KMS-11 (cell line): Measurements from ENCODE around the gene ETHE1.
"Not testable (repeated sequence)": the region's sequence is repeated elsewhere in the genome, so short reads cannot be mapped to it uniquely, and the experiment has no call there.

Experiments
- H2AFZ ChIP-seq: fragments of 200-600 bp; sonication (generic); 2 replicates; pipeline ENCODE4 v1.6.1; 2016; ENCODE audit warnings: antibody characterized with exemption, mixed run types, low read depth
- H3K27ac ChIP-seq: fragments of 200-600 bp; sonication (generic); 2 replicates; pipeline ENCODE4 v1.6.1; 2016; ENCODE audit warnings: mild to moderate bottlenecking, mixed run types
- H3K27me3 ChIP-seq: fragments of 200-600 bp; sonication (generic); 2 replicates; pipeline ENCODE4 v1.6.1; 2017; ENCODE audit warnings: mild to moderate bottlenecking, low read depth, mixed run types, moderate library complexity; ENCODE audit not compliant: insufficient read depth
- H3K36me3 ChIP-seq: fragments of 200-600 bp; sonication (generic); 2 replicates; pipeline ENCODE4 v1.6.1; 2017; ENCODE audit warnings: mild to moderate bottlenecking, mixed run types; ENCODE audit not compliant: insufficient read depth
- H3K4me1 ChIP-seq: fragments of 200-600 bp; sonication (generic); 2 replicates; pipeline ENCODE4 v1.6.1; 2016; ENCODE audit warnings: mild to moderate bottlenecking, low read depth, mixed run types; ENCODE audit not compliant: poor library complexity, severe bottlenecking
- H3K4me2 ChIP-seq: fragments of 200-600 bp; sonication (generic); 2 replicates; pipeline ENCODE4 v1.7.0; 2016; ENCODE audit warnings: mild to moderate bottlenecking, mixed run types
- H3K4me3 ChIP-seq: fragments of 200-600 bp; sonication (generic); IDR thresholded peaks from 2 replicates; pipeline ENCODE4 v1.6.1; 2017; ENCODE audit warnings: low read depth, low read length, mixed read lengths; ENCODE audit not compliant: insufficient read depth
- H3K79me2 ChIP-seq: fragments of 200-600 bp; sonication (generic); 2 replicates; pipeline ENCODE4 v1.6.1; 2016; ENCODE audit warnings: low read depth, mixed run types; ENCODE audit not compliant: insufficient read depth
- H3K9ac ChIP-seq: fragments of 200-600 bp; sonication (generic); 2 replicates; pipeline ENCODE4 v1.6.1; 2016; ENCODE audit warnings: mild to moderate bottlenecking, mixed run types
- H4K20me1 ChIP-seq: fragments of 200-600 bp; sonication (generic); 2 replicates; pipeline ENCODE4 v1.6.1; 2016; ENCODE audit warnings: mild to moderate bottlenecking, mixed run types; ENCODE audit not compliant: insufficient read depth
- CTCF ChIP-seq: fragments of 200-600 bp; sonication (generic); conservative IDR thresholded peaks from 2 replicates; pipeline ENCODE4 v1.6.1; 2017; ENCODE audit warnings: low read depth, mild to moderate bottlenecking, antibody characterized with exemption, low read length, moderate library complexity, mixed read lengths

Gene ETHE1

GRCh38 chr19:43524922-43525835 lies 1.8 kb downstream of the ETHE1 start:
- Histone ChIP-seq H3K27me3 (no peaks in the 10 kb centered on the region), H3K36me3 (no peaks in the 10 kb centered on the region), H3K4me3 (no peak overlapping the region), H3K79me2 (no peaks in the 10 kb centered on the region), H4K20me1 (no peaks in the 10 kb centered on the region), H3K4me2 (no peak overlapping the region), H3K9ac (no peak overlapping the region), H2AFZ (no peak overlapping the region), H3K4me1 (peaks cover 7% of the 10 kb centered on the region), H3K27ac (no peak overlapping the region)
- no peak for TF ChIP-seq CTCF

- H3K27ac ChIP-seq, H3K27me3 ChIP-seq, H3K4me2 ChIP-seq, H3K79me2 ChIP-seq, H3K36me3 ChIP-seq, H3K9ac ChIP-seq, H3K4me3 ChIP-seq, H4K20me1 ChIP-seq, H2AFZ ChIP-seq: not testable (repeated sequence)
- H3K4me1 ChIP-seq, result peaks cover 11% of the 10 kb centered on the region
Measured at GRCh38 chr19:43523696-43524095, 3.3 kb downstream of the ETHE1 start.

- TF ChIP-seq CTCF, result no peak
- H3K4me2 ChIP-seq, result no peak overlapping the region
- peaks cover 7% of the 10 kb centered on the region for H3K4me1 ChIP-seq
- no peak overlapping the region for H3K9ac ChIP-seq
- no peak overlapping the region for H2AFZ ChIP-seq
- no peaks in the 10 kb centered on the region for H4K20me1 ChIP-seq
- no peak overlapping the region for H3K4me3 ChIP-seq
- no peaks in the 10 kb centered on the region for H3K79me2 ChIP-seq
- H3K27ac ChIP-seq, result no peak overlapping the region
- H3K27me3 ChIP-seq, result no peaks in the 10 kb centered on the region
- H3K36me3 ChIP-seq, result no peaks in the 10 kb centered on the region
Measured at GRCh38 chr19:43522929-43523328, 4.1 kb downstream of the ETHE1 start.

GRCh38 chr19:43519436-43520088 lies 7.4 kb downstream of the ETHE1 start:
- Histone ChIP-seq H3K27ac (no peak overlapping the region), H3K79me2 (no peaks in the 10 kb centered on the region), H3K4me2 (no peak overlapping the region), H3K4me3 (no peak overlapping the region), H3K4me1 (peaks cover 4% of the 10 kb centered on the region), H3K9ac (no peak overlapping the region), H4K20me1 (no peaks in the 10 kb centered on the region), H3K36me3 (no peaks in the 10 kb centered on the region), H3K27me3 (no peaks in the 10 kb centered on the region), H2AFZ (no peak overlapping the region)
- TF ChIP-seq CTCF, result peak; percentile 94

DNA sequence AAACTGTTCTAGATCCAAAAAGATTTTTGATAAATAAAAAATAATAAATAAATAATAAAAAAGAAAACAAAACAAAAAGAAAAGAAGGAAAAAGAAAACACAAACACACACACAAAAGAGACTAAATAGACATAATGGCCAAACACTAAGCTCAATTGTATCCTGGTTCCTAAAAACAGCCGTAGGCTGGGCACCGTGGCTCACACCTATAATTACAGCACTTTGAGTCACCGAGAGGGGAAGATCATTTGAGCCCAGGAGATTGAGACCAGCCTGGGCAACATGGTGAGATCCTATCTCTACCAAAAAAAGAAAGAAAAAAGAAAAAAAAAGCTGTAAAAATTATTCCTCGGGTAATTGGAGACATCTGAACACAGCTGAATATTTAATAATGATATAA lies 8.9 kb downstream of the ETHE1 start:
- Histone ChIP-seq H3K27ac (no peak overlapping the region), H3K4me1 (peaks cover 4% of the 10 kb centered on the region), H3K9ac (no peak overlapping the region), H3K79me2 (no peaks in the 10 kb centered on the region), H2AFZ (no peak overlapping the region), H3K27me3 (no peaks in the 10 kb centered on the region), H3K4me2 (no peak overlapping the region), H3K4me3 (no peak overlapping the region), H4K20me1 (no peaks in the 10 kb centered on the region), H3K36me3 (no peaks in the 10 kb centered on the region)
- no peak for TF ChIP-seq CTCF

DNA sequence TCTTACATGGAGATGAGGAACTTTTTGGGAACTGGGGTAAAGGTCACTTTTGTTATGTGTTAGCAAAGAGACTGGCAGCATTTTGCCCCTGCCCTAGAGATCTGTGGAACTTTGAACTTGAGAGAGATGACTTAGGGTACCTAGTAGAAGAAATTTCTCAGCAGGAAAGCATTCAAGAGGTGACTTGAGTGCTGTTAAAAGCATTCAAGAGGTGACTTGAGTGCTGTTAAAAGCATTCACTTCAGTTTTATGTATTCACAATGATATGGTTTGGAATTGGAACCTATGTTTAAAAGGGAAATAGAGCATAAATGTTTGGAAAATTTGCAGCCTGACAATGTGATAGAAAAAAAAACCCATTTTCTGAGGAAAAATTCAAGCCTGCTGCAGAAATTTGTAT lies 14.6 kb downstream of the ETHE1 start:
- H3K27ac ChIP-seq, H2AFZ ChIP-seq, H3K9ac ChIP-seq, H3K36me3 ChIP-seq, H4K20me1 ChIP-seq, H3K4me3 ChIP-seq, H3K27me3 ChIP-seq, H3K79me2 ChIP-seq, H3K4me1 ChIP-seq, H3K4me2 ChIP-seq: not testable (repeated sequence)
